Nephron progenitor cell (in vitro differentiated cells): ENCODE results near the gene ZNF169.
"Not testable (repeated sequence)": the region's sequence is repeated elsewhere in the genome, so short reads cannot be mapped to it uniquely, and the experiment has no call there.

Experiments
- DNase-seq: peaks from one replicate; pipeline ENCODE4 v3.0.0; 2021
- H3K27ac Mint-ChIP-seq: 2 replicates; pipeline ENCODE4 v1.8.0; 2021; ENCODE audit warnings: mild to moderate bottlenecking, moderate library complexity, mixed read lengths
- H3K27me3 Mint-ChIP-seq: 2 replicates; pipeline ENCODE4 v1.8.0; 2021; ENCODE audit warnings: mild to moderate bottlenecking, low read depth, mixed read lengths; ENCODE audit not compliant: poor library complexity
- H3K36me3 Mint-ChIP-seq: 2 replicates; pipeline ENCODE4 v1.8.0; 2021; ENCODE audit warnings: low read depth, mixed read lengths
- H3K4me1 Mint-ChIP-seq: 2 replicates; pipeline ENCODE4 v1.8.0; 2021; ENCODE audit warnings: mixed read lengths
- H3K4me3 Mint-ChIP-seq: 2 replicates; pipeline ENCODE4 v1.8.0; 2021; ENCODE audit warnings: mild to moderate bottlenecking, moderate library complexity, mixed read lengths
- H3K9me3 Mint-ChIP-seq: 2 replicates; pipeline ENCODE4 v1.8.0; 2021; ENCODE audit warnings: mild to moderate bottlenecking, moderate library complexity, mixed read lengths
- TF ChIP-seq, protein P1 (sequence below): fragments of 200-600 bp; sonication (generic); IDR thresholded peaks from 2 replicates; pipeline ENCODE4 v1.5.0; 2021; ENCODE audit warnings: antibody characterized with exemption

ZNF169 gene

DNA sequence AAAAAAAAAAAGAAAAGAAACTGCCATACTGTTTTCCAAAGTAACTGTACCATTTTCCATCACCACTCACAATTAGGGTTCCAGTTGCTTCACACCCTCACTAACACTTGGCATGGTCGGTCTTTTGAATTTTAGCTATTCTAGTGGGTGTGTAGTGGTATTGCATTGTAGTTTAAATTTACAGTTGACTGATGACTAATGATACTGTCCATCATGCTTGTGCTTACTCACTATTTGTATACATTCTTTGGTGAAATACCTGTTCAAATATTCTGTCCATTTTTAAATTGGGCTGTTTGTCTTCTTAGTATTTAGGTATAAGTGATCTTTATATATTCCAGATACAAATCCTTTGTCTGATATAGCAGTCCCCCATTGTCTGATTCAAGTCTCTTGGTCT lies 36.2 kb upstream of the ZNF169 start:
- no peaks in the 10 kb centered on the region for H3K36me3 Mint-ChIP-seq
- peaks cover 19% of the 10 kb centered on the region for H3K27me3 Mint-ChIP-seq
- H3K4me3 Mint-ChIP-seq, result no peak overlapping the region
- H3K27ac Mint-ChIP-seq, result no peak overlapping the region
- DNase-seq, result no peak
- no peaks in the 10 kb centered on the region for H3K4me1 Mint-ChIP-seq
- TF ChIP-seq, protein P1, sequence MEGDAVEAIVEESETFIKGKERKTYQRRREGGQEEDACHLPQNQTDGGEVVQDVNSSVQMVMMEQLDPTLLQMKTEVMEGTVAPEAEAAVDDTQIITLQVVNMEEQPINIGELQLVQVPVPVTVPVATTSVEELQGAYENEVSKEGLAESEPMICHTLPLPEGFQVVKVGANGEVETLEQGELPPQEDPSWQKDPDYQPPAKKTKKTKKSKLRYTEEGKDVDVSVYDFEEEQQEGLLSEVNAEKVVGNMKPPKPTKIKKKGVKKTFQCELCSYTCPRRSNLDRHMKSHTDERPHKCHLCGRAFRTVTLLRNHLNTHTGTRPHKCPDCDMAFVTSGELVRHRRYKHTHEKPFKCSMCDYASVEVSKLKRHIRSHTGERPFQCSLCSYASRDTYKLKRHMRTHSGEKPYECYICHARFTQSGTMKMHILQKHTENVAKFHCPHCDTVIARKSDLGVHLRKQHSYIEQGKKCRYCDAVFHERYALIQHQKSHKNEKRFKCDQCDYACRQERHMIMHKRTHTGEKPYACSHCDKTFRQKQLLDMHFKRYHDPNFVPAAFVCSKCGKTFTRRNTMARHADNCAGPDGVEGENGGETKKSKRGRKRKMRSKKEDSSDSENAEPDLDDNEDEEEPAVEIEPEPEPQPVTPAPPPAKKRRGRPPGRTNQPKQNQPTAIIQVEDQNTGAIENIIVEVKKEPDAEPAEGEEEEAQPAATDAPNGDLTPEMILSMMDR, result no peak
- peaks cover 27% of the 10 kb centered on the region for H3K9me3 Mint-ChIP-seq

DNA sequence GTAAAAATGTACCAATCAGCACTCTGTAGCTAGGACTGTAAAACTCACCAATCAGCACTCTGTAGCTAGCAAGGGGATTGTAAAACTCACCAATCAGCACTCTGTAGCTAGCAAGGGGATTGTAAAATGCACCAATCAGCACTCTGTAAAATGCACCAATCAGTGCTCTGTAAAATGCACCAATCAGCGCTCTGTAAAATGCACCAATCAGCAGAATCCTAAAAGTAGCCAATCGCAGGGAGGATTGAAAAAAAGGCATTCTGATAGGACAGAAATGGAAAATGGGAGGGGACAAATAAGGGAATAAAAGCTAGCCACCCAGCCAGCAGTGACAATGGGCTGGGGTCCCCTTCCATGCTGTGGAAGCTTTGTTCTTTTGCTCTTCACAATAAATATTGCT lies 33.7 kb upstream of the ZNF169 start:
- H3K27me3 Mint-ChIP-seq, H3K27ac Mint-ChIP-seq, H3K36me3 Mint-ChIP-seq, H3K4me3 Mint-ChIP-seq, H3K4me1 Mint-ChIP-seq, DNase-seq: not testable (repeated sequence)
- peaks cover 35% of the 10 kb centered on the region for H3K9me3 Mint-ChIP-seq

- TF ChIP-seq, protein P1, result no peak
- peaks cover 6% of the 10 kb centered on the region for H3K36me3 Mint-ChIP-seq
- H3K27me3 Mint-ChIP-seq, result peaks cover 4% of the 10 kb centered on the region
- peaks cover 35% of the 10 kb centered on the region for H3K9me3 Mint-ChIP-seq
- H3K4me3 Mint-ChIP-seq, result no peak overlapping the region
- H3K27ac Mint-ChIP-seq, result no peak overlapping the region
- H3K4me1 Mint-ChIP-seq, result no peaks in the 10 kb centered on the region
- no peak for DNase-seq
These were observed 30.5 kb upstream of the ZNF169 start for GRCh38 chr9:94228616-94229015.

- Mint-ChIP-seq H3K27me3 (peaks cover 4% of the 10 kb centered on the region), H3K27ac (no peak overlapping the region), H3K36me3 (peaks cover 6% of the 10 kb centered on the region), H3K9me3 (peaks cover 23% of the 10 kb centered on the region), H3K4me3 (no peak overlapping the region), H3K4me1 (no peaks in the 10 kb centered on the region)
- TF ChIP-seq, protein P1, result no peak
- no peak for DNase-seq
These were observed 26.7 kb upstream of the ZNF169 start for GRCh38 chr9:94232428-94232827.

DNA sequence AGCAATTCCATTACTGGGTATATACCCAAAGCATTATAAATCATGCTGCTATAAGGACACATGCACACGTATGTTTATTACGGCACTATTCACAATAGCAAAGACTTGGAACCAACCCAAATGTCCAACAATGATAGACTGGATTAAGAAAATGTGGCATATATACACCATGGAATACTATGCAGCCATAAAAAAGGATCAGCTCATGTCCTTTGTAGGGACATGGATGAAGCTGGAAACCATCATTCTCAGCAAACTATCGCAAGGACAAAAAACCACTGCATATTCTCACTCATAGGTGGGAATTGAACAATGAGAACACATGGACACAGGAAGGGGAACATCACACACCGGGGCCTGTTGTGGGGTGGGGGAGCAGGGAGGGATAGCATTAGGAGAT lies 18.0 kb upstream of the ZNF169 start:
- H3K4me3 Mint-ChIP-seq, H3K36me3 Mint-ChIP-seq, H3K27ac Mint-ChIP-seq, H3K4me1 Mint-ChIP-seq, H3K27me3 Mint-ChIP-seq, DNase-seq: not testable (repeated sequence)
- H3K9me3 Mint-ChIP-seq, result peaks cover 23% of the 10 kb centered on the region

DNA sequence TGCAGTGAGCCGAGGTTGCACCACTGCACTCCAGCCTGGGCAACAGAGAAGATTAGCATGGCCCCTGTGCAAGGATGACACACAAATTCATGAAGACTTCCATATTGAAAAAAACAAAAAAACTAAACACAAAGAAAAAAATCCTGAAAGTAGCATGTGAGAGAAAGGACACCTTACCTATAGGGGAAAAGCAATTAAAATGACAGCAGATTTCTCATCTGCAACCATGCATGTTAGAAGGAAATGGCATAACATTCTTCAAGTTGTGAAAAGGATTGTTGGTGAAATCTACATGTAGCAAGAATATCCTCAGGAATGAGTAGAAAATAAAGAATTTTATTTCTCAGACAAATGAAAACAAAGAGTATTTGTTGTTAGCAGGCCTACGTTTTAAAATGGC lies 13.4 kb upstream of the ZNF169 start:
- Mint-ChIP-seq H3K27me3 (peaks cover 19% of the 10 kb centered on the region), H3K9me3 (peaks cover 23% of the 10 kb centered on the region), H3K4me3 (no peak overlapping the region), H3K4me1 (no peaks in the 10 kb centered on the region), H3K27ac (peak overlapping the region; percentile 22), H3K36me3 (no peaks in the 10 kb centered on the region)
- TF ChIP-seq, protein P1, result no peak
- no peak for DNase-seq

GRCh38 chr9:94250456-94250855 lies 8.6 kb upstream of the ZNF169 start:
- H3K4me3 Mint-ChIP-seq, result no peak overlapping the region
- H3K9me3 Mint-ChIP-seq, result no peaks in the 10 kb centered on the region
- H3K36me3 Mint-ChIP-seq, result no peaks in the 10 kb centered on the region
- no peak overlapping the region for H3K27ac Mint-ChIP-seq
- H3K27me3 Mint-ChIP-seq, result peaks cover 22% of the 10 kb centered on the region
- no peaks in the 10 kb centered on the region for H3K4me1 Mint-ChIP-seq
- TF ChIP-seq, protein P1, result no peak
- no peak for DNase-seq
